Naive thymus-derived CD4-positive, alpha-beta T cell (primary cell): ENCODE measurements around the gene MIGA1. TPM values are rescaled to one million over a fixed set of nuclear protein-coding genes. Genes with fewer than 3 reads are reported as not detected.

Source experiments
- ATAC-seq: fragments of 150-1000 bp; cut with Tn5 transposase; 2 replicates; pipeline ENCODE4 v1.10.0; 2021; ENCODE audit warnings: mild to moderate bottlenecking, moderate library complexity
- CTCF ChIA-PET: fragments of 350-600 bp; sonication (Branson Sonifier 250); formaldehyde crosslinking; loops from one replicate; lab custom pipeline; 2021; ENCODE audit warnings: antibody characterized with exemption; lab: Charles Lee
- POLR2A ChIA-PET: fragments of 350-600 bp; sonication (Branson Sonifier 250); formaldehyde crosslinking; loops from one replicate; lab custom pipeline; 2021; ENCODE audit warnings: antibody characterized with exemption, inconsistent platforms; lab: Charles Lee
- DNase-seq, 9 donors: peaks; one replicate each; pipeline versions ENCODE4 v3.0.0 to v3.0.0-alpha.2; 2020 to 2022; ENCODE audit warnings: mixed read lengths in 1 of 9
- H3K27ac ChIP-seq: one replicate; pipeline ENCODE4 v1.7.0; 2013; ENCODE audit warnings: mild to moderate bottlenecking, low read depth, low read length, moderate library complexity
- H3K27me3 ChIP-seq, 2 donors: one replicate each; pipeline ENCODE4 v1.7.0; 2013; ENCODE audit warnings: low read length in 2 of 2, mild to moderate bottlenecking in 2 of 2, moderate library complexity in 2 of 2; ENCODE audit not compliant: control insufficient read depth in 2 of 2, insufficient read depth in 2 of 2
- H3K36me3 ChIP-seq, 3 experiments: 1 replicate in 2 of 3; 2 replicates in 1 of 3; pipeline ENCODE4 v1.7.0; 2013; ENCODE audit warnings: low read length in 3 of 3, mild to moderate bottlenecking in 3 of 3, moderate library complexity in 1 of 3; ENCODE audit not compliant: insufficient read depth in 3 of 3, control insufficient read depth in 2 of 3
- H3K4me1 ChIP-seq, 2 donors: one replicate each; pipeline ENCODE4 v1.7.0; 2013; ENCODE audit warnings: low read length in 2 of 2, mild to moderate bottlenecking in 2 of 2, moderate library complexity in 1 of 2; ENCODE audit not compliant: control insufficient read depth in 2 of 2, insufficient read depth in 2 of 2
- H3K4me3 ChIP-seq: 2 replicates; pipeline ENCODE4 v1.7.0; 2013; ENCODE audit warnings: mild to moderate bottlenecking, low read length
- H3K9me3 ChIP-seq, 3 experiments: 1 replicate in 2 of 3; 2 replicates in 1 of 3; pipeline ENCODE4 v1.7.0; 2013; ENCODE audit warnings: low read length in 3 of 3; ENCODE audit not compliant: control insufficient read depth in 2 of 3
- H3K27ac Mint-ChIP-seq, 9 donors: one replicate each; pipeline ENCODE4 v1.8.0; 2020 to 2022; ENCODE audit warnings: mixed read lengths in 9 of 9, mild to moderate bottlenecking in 8 of 9, moderate library complexity in 5 of 9, inconsistent platforms in 2 of 9
- H3K27me3 Mint-ChIP-seq, 5 donors: one replicate each; pipeline ENCODE4 v1.8.0; 2021 to 2022; ENCODE audit warnings: mixed read lengths in 5 of 5, mild to moderate bottlenecking in 1 of 5
- H3K36me3 Mint-ChIP-seq, 5 donors: one replicate each; pipeline ENCODE4 v1.8.0; 2020 to 2022; ENCODE audit warnings: mixed read lengths in 5 of 5, mild to moderate bottlenecking in 3 of 5, inconsistent platforms in 1 of 5
- H3K4me1 Mint-ChIP-seq, 7 donors: one replicate each; pipeline ENCODE4 v1.8.0; 2020 to 2022; ENCODE audit warnings: mixed read lengths in 7 of 7, mild to moderate bottlenecking in 3 of 7, inconsistent platforms in 1 of 7
- H3K4me3 Mint-ChIP-seq, 10 donors: one replicate each; pipeline ENCODE4 v1.8.0; 2020 to 2022; ENCODE audit warnings: mild to moderate bottlenecking in 10 of 10, mixed read lengths in 10 of 10, moderate library complexity in 6 of 10, inconsistent platforms in 2 of 10
- H3K9me3 Mint-ChIP-seq, 11 donors: one replicate each; pipeline ENCODE4 v1.8.0; 2020 to 2022; ENCODE audit warnings: mixed read lengths in 11 of 11, mild to moderate bottlenecking in 4 of 11, inconsistent platforms in 1 of 11, moderate library complexity in 1 of 11
- intact Hi-C, 2 donors: fragments of 100-400 bp; cut with micrococcal nuclease; formaldehyde crosslinking; loops; one replicate each; pipeline ENCODE4 v1.15.1; 2023
- polyA plus RNA-seq, 2 donors: library from polyadenylated mRNA; unstranded; fragments of 300-500 nt; fragmentation: Illumina TruSeq; gene quantifications; one replicate each; pipeline ENCODE4 v1.2.3, GENCODE V29; 2021
- total RNA-seq, 6 experiments: library from RNA in 5 of 6; stranded (reverse) in 5 of 6; gene quantifications; 1 replicate in 5 of 6; 2 replicates in 1 of 6; pipeline ENCODE4 v1.2.3 and lab custom pipeline; 2021 to 2026

The MIGA1 gene
- total RNA-seq, result 10 to 100 TPM; 12.1 to 23.5 (median 15.9) TPM
- 10 to 100 TPM in 1 of 2 donors, 1 to 10 TPM in 1; 8.8 to 11.6 TPM for polyA plus RNA-seq
- 26.4 reads per million, percentile 57 among the genes with 10 or more reads in this experiment for total RNA-seq (lab: John Stamatoyannopoulos, UW)

DNA sequence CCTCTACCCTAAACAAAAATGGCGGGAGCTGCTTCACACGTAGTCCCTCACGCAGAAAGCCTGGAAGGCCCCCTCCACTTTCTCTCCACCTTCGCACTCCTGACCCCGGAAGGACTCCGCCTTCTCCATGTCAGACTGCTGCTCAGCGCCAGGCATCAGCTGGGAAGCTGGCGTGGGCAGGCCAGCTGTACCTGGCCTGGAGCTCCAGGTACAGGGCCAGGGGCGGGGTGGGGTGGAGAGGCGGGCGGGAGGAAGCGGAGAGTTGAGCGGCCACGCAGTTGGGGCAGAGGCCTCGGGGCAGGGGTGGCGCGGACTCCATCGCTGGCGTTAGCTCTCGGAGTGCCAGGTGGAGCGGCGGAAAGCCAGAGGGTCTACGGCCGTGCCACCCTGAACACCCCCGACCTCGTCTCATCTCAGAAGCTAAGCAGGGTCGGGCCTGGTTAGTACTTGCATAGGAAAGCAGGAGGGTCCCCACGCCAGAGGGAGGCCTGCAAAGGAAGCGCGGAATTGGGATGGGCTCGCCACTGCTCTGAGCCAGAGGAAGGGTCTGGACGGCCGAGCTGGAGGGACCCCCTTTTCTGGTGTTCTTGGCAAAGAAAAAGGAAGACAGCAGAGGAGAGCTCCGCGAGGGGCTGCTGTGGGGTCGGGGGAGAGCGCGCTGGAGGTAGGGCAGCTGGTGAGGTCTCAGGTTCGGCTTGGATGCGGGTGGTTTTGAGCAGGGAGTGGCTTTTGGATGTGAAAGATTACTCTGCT, at the start of gene MIGA1:
TSS of gene MIGA1 (plus strand) at position 121 of the 753 bp plus-strand sequence. CDS start 3,604 bp downstream, outside the sequence.
- POLR2A ChIA-PET, result interaction anchor here (0.7 to 1.8 kb wide), 6 partner anchors 20 to 225 kb away, joined by 3 to 22 read pairs (median 4); partner anchors contain the start of genes DNAJB4, FUBP1, USP33 and ZZZ3
- peak within 1 kb of the TSS; percentile 87 for H3K27ac ChIP-seq
- peaks cover 6 to 13% (median 9%) of the 10 kb centered on the region in 5 donors for H3K36me3 Mint-ChIP-seq
- H3K27ac Mint-ChIP-seq, result peak within 1 kb of the TSS; percentile 88 to 96 (median 93)
- no peaks in the 10 kb centered on the region for H3K27me3 ChIP-seq
- DNase-seq, result peak; percentile 61 to 92 (median 86)
- H3K4me3 Mint-ChIP-seq, result peak within 1 kb of the TSS; percentile 90 to 98 (median 94)
- peaks cover 0 to 11% (median 0%) of the 10 kb centered on the region in 3 experiments for H3K36me3 ChIP-seq
- H3K4me1 Mint-ChIP-seq, result peaks cover 21 to 54% (median 49%) of the 10 kb centered on the region in 7 donors
- intact Hi-C loops, result loop anchor here (1.0 to 5.0 kb wide), 9 partner anchors 20 to 1993 kb away; partner anchors contain the start of genes FUBP1 (in 2 of the 2), RABGGTB (in 2 of the 2), USP33 (in 2 of the 2) and ZZZ3 (in 2 of the 2)
- H3K9me3 Mint-ChIP-seq, result peaks cover 0 to 3% (median 0%) of the 10 kb centered on the region in 11 donors
- peaks cover 11 to 15% of the 10 kb centered on the region in 2 donors for H3K4me1 ChIP-seq
- H3K27me3 Mint-ChIP-seq, result peaks cover 0 to 3% (median 0%) of the 10 kb centered on the region in 5 donors
- H3K9me3 ChIP-seq, result no peaks in the 10 kb centered on the region
- peak within 1 kb of the TSS; percentile 68 for H3K4me3 ChIP-seq
- ATAC-seq, result peak; percentile 99
- CTCF ChIA-PET, result no interaction called here

- H3K9me3 ChIP-seq, result no peaks in the 10 kb centered on the region
- H3K27ac ChIP-seq, result no peak overlapping the region
- Mint-ChIP-seq H3K4me1 (peaks cover 0 to 3% (median 0%) of the 10 kb centered on the region in 7 donors), H3K36me3 (peaks cover 9 to 36% (median 19%) of the 10 kb centered on the region in 5 donors), H3K4me3 (no peak overlapping the region), H3K9me3 (no peaks in the 10 kb centered on the region), H3K27ac (peak overlapping the region in 6 of 9 donors; percentile 12 to 88 (median 42)), H3K27me3 (no peaks in the 10 kb centered on the region)
- H3K36me3 ChIP-seq, result peaks cover 0 to 39% (median 6%) of the 10 kb centered on the region in 3 experiments
- H3K27me3 ChIP-seq, result no peaks in the 10 kb centered on the region
- H3K4me3 ChIP-seq, result no peak overlapping the region
- ATAC-seq, result no peak
- ChIA-PET CTCF (no interaction called here), POLR2A (no interaction called here)
- intact Hi-C loops, result no loop called here
- DNase-seq, result no peak
- H3K4me1 ChIP-seq, result no peaks in the 10 kb centered on the region
These were observed 47.4 kb upstream of the MIGA1 start for GRCh38 chr1:77732090-77732489.

- H3K4me3 ChIP-seq, result no peak overlapping the region
- Mint-ChIP-seq H3K27me3 (no peaks in the 10 kb centered on the region), H3K36me3 (peaks cover 0 to 31% (median 12%) of the 10 kb centered on the region in 5 donors), H3K9me3 (no peaks in the 10 kb centered on the region), H3K4me3 (no peak overlapping the region), H3K4me1 (peaks cover 0 to 18% (median 9%) of the 10 kb centered on the region in 7 donors), H3K27ac (no peak overlapping the region)
- H3K9me3 ChIP-seq, result no peaks in the 10 kb centered on the region
- H3K27me3 ChIP-seq, result no peaks in the 10 kb centered on the region
- no peak for ATAC-seq
- DNase-seq, result no peak
- intact Hi-C loops, result no loop called here
- ChIA-PET CTCF (no interaction called here), POLR2A (no interaction called here)
- no peak overlapping the region for H3K27ac ChIP-seq
- no peaks in the 10 kb centered on the region for H3K4me1 ChIP-seq
- H3K36me3 ChIP-seq, result peaks cover 0 to 34% (median 4%) of the 10 kb centered on the region in 3 experiments
These were observed 40.2 kb upstream of the MIGA1 start for GRCh38 chr1:77739235-77739634.

DNA sequence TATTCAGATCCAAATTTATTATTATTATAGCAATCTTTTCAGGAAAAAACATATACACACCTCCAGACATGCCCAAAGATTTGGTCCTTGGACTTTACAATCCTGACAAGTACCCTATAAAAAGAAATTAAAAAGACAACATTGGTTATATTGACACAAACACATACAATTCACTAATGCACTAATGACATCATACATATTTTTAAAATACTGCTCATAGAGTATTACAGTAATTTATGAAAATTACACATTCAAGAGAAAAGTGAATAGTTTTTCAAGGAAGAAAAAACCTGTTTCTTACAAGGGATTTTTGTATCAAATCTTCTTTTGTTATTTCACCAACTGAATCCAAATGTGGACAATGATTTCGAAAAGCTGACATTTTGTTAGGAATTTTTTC, 38.1 kb upstream of the MIGA1 start:
- ATAC-seq (no peak), DNase-seq (no peak)
- Mint-ChIP-seq H3K27ac (no peak overlapping the region), H3K27me3 (no peaks in the 10 kb centered on the region), H3K9me3 (no peaks in the 10 kb centered on the region), H3K36me3 (peaks cover 0 to 34% (median 16%) of the 10 kb centered on the region in 5 donors), H3K4me1 (peaks cover 6 to 39% (median 30%) of the 10 kb centered on the region in 7 donors), H3K4me3 (no peak overlapping the region)
- ChIA-PET CTCF (no interaction called here), POLR2A (no interaction called here)
- intact Hi-C loops, result loop anchor here in 1 of 2 donors (5.0 kb wide), 2 partner anchors 36 to 371 kb away; partner anchors contain the start of gene MIGA1
- Histone ChIP-seq H3K36me3 (peaks cover 0 to 27% (median 4%) of the 10 kb centered on the region in 3 experiments), H3K27me3 (no peaks in the 10 kb centered on the region), H3K9me3 (no peaks in the 10 kb centered on the region), H3K27ac (no peak overlapping the region), H3K4me1 (no peaks in the 10 kb centered on the region), H3K4me3 (no peak overlapping the region)

DNA sequence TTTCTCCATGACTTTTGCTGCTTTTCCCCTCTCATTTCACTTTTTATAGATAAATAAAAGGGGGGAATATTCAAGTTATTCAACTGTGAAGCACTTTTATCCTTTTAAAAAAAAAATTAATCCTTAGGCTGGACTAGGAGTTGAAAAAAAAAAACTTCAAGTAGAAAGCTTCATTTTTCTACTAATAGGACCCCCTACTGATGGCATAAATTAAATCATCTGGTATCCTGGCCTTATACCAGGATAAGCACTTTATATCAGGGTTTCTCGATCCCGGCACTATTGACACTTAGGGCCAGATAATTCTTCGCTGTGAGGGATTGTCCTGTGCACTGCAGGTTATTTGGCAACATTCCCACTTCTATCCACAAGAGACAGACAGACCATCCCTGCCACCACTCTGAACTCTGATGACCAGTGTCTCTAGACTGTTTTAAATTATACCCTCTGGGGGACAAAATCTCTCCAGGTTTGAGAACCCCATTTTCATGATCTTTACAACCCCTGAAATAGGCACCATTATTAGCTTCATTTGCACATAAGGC, 37.4 kb upstream of the MIGA1 start:
- no peak for ATAC-seq
- CTCF ChIA-PET, result interaction anchor here (0.6 kb wide), 1 partner anchor 251 kb away, joined by 3 read pairs; no protein-coding TSS in a partner anchor
- Histone ChIP-seq H3K36me3 (peaks cover 0 to 25% (median 4%) of the 10 kb centered on the region in 3 experiments), H3K4me1 (no peaks in the 10 kb centered on the region), H3K27me3 (no peaks in the 10 kb centered on the region), H3K9me3 (no peaks in the 10 kb centered on the region), H3K4me3 (no peak overlapping the region), H3K27ac (no peak overlapping the region)
- peaks cover 0 to 33% (median 16%) of the 10 kb centered on the region in 5 donors for H3K36me3 Mint-ChIP-seq
- peaks cover 6 to 46% (median 37%) of the 10 kb centered on the region in 7 donors for H3K4me1 Mint-ChIP-seq
- H3K27ac Mint-ChIP-seq, result peak overlapping the region in 2 of 9 donors; percentile 18 to 70
- H3K9me3 Mint-ChIP-seq, result no peaks in the 10 kb centered on the region
- H3K27me3 Mint-ChIP-seq, result no peaks in the 10 kb centered on the region
- intact Hi-C loops, result loop anchor here in 1 of 2 donors (5.0 kb wide), 2 partner anchors 35 to 370 kb away; partner anchors contain the start of gene MIGA1
- H3K4me3 Mint-ChIP-seq, result no peak overlapping the region
- no peak for DNase-seq
- POLR2A ChIA-PET, result interaction anchor here (0.6 kb wide), 1 partner anchor 53 kb away, joined by 5 read pairs; no protein-coding TSS in a partner anchor

DNA sequence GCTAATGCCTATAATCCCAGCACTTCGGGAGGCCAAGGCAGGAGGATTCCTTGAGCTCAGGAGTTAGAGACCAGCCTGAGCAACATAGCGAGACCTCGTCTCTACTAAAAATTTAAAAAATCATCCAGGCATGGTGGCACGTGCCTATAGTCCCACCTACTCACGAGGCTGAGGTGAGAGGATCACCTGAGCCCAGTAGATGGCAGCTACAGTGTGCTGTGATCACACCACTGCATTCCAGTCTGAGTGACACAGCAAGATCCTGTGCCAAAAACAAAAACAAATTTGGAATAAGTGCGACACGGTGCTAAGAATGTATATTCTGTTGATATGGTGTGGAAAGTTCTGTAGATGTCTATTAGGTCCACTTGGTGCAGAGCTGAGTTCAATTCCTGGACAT, 34.9 kb upstream of the MIGA1 start:
- peak overlapping the region in 2 of 10 donors; percentile 20 to 24 for H3K4me3 Mint-ChIP-seq
- no peaks in the 10 kb centered on the region for H3K9me3 ChIP-seq
- POLR2A ChIA-PET, result interaction anchor here (0.6 kb wide), 1 partner anchor 35 kb away, joined by 3 read pairs; the partner anchor contains the start of gene MIGA1
- no peak for ATAC-seq
- no peaks in the 10 kb centered on the region for H3K27me3 Mint-ChIP-seq
- intact Hi-C loops, result loop anchor here in 1 of 2 donors (5.0 kb wide), 2 partner anchors 33 to 368 kb away; partner anchors contain the start of gene MIGA1
- peaks cover 0 to 11% (median 0%) of the 10 kb centered on the region in 3 experiments for H3K36me3 ChIP-seq
- H3K36me3 Mint-ChIP-seq, result peaks cover 0 to 19% (median 10%) of the 10 kb centered on the region in 5 donors
- CTCF ChIA-PET, result no interaction called here
- peak overlapping the region in 6 of 9 donors; percentile 10 to 57 (median 40) for H3K27ac Mint-ChIP-seq
- no peaks in the 10 kb centered on the region for H3K27me3 ChIP-seq
- peaks cover 0 to 4% of the 10 kb centered on the region in 2 donors for H3K4me1 ChIP-seq
- no peak overlapping the region for H3K4me3 ChIP-seq
- peaks cover 13 to 70% (median 60%) of the 10 kb centered on the region in 7 donors for H3K4me1 Mint-ChIP-seq
- H3K9me3 Mint-ChIP-seq, result no peaks in the 10 kb centered on the region
- DNase-seq, result peak in 1 of 9 donors; percentile 12
- no peak overlapping the region for H3K27ac ChIP-seq
